NCI-H345 treated with DMSO at 0.1 percent for 48 hours (cell line): ENCODE measurements around the gene SDHB.

Experiments
- DNase-seq: peaks from one replicate; lab custom pipeline; 2025; ENCODE audit not compliant: unreplicated experiment; lab: John Stamatoyannopoulos, UW

Gene SDHB

DNA sequence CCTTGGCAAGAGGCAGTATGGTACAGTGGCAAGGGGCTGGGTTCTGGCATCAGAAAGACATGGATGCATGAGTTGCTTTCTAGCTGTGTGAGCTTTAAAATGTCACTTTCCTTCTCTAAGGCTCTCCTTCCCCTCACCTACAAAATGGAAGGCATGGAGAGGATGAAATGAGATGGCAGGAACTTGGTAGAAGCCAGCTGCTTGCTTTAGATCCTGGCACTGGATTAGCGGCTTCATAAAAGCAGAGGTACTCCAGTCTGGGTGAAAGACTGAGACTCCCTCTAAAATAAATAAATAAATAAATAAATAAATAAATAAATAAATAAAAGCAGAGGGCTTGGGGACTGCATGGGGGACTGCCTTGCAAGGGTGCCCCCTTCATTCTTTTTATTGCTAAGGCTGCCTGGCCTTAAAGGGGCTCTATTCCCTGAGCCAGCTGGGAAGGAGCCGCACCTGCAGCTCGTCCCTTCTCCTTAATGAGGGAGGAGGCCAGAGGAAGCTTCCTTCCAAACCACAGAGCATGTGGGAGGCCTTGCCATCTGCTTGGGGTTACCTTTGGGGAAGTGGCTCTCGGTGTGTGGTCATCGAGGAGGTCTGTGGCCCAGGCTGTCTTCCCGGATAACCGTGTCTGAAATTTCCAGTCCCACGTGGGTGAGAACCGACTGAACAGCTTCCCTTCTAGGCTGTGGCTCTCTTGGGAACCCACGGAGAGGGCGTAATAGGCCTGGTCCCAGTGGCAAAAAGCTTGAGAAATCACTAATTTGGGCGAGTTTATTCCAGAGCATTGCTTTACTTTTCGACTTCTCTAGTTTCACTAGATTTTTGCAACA, 40.1 kb downstream of the SDHB start:
- no peak for DNase-seq

DNA sequence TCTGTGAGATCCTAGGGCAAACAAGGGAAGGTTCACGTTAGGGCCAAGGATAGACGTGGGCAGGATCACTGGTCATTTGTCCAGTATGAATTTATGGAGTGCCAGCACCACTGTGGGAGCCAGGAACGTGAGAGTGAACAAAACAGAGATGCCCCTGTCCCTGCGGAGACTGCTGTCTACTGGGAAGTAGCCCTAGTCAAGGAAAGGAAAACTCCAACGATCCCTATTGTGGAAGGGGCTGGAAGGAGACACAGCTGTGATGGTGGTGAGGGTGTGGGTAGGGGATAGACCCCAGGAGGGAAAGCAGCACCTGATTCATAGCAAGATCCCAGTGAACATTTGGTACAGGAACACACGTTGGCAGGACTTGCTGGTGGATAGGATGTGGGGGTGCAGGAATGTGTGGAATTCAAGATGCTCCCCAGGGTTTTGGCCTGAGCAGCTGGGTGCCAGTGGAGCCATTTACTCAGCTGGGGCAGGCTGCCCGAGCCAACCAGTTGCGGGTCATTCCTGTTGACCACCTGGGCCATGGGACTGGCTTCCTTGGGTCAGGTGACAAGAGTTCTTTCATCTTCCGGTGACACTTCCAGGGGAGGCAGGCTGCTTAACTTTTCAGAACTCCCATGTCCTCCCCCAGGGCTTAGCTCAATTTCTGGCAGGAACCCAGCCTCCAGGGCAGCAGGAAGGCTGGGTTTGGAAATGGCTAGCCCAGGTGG, 40.9 kb downstream of the SDHB start:
- no peak for DNase-seq

DNA sequence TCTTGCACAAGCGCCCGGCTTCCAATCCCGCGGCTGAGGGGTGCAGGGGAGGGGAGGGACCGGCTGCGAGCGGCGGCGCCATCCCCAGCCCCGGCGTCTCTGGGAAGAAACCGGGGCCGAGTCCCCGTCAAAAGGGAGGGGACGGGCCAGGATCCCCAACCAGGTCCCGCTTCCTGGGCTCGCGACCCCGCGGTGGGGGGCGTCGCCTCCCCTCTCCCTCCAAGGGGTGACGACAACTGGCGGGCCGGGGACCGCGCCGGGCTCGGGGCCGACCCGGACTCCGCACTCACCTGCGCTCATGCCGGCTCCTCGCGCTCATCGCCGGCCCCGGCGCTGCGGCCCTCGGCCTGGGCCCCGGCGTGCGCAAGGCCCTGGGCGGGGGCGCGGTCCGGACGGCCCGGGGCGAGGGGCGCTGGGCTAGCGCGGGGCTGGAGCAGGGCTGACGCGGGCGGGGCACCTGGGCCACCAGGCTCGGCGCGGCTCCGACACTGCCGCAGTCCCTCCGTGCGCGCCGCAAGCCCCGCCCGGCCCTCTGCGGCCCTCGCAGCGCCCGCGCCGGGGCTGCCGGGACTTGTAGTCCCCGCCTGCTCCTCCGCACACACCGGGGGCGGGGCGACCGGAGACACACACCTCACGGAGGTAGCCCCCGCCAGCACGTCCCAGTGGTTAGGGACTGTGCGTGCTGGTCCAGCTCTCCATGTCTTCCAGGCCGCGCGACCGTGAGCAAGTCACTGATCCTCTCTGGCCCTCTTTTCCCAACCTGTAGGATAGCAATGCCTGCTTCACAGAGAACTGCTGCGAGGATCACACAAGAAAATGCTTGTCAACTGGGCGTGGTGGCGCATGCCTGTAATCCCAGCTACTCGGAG, 42.2 kb downstream of the SDHB start, which contains the start of gene ATP13A2:
ATP13A2 (minus strand) TSS at position 490 of the 869 bp plus-strand sequence; CDS start at position 300, 190 bp downstream.
- DNase-seq: peak; percentile 80

DNA sequence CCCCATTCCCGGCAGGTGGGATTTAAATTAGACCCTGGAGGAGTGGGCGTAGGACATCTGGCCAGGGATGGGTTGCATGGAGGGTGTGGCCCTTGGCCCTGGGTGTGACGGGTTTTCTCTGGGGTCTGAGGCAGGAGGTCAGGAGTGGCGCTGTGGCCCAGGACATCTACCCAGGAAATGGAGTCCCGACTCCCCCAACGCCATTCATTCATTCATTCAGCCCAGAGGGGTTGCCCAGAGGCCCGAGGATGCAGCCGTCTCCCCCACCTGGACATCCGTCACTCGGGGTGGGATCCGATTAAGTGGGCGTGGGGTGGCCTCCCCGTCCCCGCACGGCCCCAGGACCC, 42.8 kb downstream of the SDHB start:
- DNase-seq: no peak

DNA sequence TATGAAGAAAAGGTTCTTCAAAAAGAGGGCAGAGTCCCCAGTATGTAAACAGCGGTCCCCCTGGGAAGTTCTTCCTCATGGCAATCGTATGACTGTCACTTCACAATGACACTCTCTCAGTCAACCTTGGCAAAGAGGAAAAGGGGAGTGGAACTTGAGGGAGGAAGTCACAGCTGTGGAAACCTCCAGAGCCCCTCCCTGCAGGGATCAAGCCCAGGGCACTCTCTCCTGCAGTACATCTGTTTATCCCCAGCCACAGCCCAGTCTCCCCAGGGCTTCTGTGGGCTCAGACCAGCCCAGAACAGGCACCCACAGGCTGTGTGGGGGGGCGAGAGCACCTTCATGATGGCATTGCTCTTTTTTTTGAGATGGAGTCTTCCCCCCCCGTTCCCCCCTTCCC, 44.1 kb downstream of the SDHB start:
- DNase-seq: no peak

DNA sequence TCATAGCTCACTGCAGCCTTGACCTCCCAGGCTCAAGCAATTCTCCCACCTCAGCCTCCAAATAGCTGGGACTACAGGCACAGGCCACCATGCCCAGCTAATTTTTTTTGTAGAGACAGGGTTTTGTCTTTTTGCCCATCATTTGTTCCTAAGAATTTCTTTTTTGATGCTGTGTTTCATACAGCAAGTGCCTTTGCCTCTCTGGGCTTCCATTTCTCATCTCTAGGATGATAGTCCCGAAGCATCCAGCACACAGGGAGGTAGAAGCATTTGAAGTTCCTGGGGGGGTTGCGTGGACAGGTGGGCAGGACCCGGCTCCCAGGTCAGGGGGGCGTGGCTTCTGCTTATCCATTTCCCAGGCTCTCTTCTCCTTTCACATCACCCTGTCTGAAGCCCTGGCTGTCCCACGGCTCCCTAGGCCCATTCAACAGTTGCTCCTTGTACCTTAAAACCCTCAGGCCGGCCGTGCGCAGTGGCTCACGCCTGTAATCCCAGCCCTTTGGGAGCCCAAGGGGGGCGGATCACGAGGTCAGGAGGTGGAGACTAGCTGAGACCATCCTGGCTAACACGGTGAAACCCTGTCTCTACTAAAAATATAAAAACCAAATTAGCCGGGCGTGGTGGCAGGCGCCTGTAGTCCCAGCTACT, 45.5 kb downstream of the SDHB start:
- no peak for DNase-seq

DNA sequence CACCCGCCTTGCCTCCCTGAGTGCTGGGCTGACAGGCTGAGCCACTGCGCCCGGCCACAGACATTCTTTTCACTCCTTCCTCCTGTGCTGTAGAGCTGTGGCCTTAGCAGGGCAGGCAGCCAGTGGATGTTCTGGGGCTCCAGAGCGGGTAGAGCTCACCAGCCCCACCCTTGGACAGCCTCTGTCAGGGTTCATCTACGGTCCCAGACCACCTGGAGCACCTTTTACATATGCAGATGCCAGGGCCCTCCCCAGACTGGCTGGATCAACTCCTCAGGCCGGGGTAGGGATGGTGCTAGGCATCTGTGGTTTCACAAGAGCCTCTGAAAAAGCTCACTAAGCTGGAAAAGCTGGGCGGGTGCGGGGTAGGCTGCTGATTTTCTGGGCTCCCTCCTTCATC, 46.7 kb downstream of the SDHB start:
- no peak for DNase-seq

DNA sequence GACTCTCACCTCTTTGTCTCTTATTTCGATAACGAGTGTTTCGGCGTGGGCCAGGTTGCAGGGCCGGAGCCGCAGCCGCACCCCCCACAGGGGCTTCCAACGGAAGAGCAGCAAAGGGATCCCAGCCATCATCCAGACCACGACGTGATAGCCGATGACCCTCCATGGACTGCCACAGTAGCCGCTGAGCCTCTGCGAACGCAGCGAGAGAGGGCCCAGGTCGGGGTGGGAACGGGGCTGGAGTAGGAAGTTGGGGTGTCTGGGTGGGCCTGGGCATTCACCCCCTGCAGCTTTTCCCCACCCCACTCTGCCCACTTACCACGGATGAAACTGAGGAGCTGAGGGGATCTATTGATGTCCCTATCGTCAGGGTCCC, 48.5 kb downstream of the SDHB start:
- DNase-seq: no peak

DNA sequence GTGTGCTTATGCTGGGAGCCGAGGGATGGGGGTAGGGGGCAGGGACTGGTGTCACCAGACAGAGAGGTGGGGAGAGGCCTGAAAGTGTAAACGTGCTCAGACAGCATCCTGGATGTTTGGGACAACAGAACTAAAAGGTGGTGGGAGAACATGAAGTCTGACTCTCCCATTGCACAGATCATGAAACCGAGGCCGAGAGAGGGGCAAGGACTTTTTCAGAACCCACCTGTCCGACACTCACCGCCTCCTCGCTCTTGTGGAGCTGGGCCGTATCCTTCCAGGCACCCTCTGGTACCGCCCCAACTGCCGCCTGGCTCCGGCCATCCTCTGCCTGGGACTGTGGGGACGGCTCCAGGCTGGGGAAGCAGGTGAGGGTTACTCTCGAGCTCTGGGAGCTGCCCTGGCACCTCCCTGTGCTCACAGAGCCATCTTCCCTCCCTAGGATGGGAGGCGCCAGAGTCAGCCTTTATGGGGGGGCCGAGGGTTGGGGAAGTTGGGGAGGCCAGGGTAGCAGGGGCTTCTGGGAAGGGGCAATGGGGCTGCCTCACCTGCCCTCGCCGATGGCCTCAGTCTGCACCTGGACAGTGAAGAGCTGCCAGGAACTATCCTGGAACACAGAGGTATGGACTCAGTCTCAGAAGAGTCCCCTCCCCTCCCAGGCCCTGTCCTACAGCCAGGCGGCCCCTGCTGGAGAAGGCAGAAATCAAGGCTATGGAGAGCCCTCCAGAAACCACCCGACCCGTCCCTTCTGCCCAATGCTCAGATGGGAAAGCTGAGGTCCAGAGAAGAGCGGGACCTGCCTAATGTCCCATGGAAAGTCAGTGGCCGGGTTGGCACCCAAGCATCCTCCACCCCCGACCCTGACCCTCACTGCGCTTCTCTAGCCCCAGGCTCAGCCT, 49.1 kb downstream of the SDHB start:
- DNase-seq: no peak

DNA sequence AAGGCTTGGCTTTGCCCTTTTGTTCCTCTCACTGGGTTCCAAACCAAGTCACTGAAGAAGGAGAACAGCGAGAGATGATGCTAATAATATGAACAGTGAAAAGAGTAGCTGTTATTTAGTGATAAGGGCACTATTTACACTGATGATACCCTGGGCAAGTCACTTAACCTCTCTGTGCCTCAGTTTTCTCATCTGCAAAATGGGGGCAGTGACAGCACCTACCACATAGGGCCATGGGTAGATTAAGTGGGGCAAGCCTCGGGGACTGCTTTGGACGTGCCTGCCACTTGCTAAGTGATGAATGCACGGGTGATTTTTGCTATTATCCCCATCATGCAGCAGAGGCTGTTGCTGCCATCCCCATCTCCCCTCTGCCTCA, 51.3 kb downstream of the SDHB start:
- DNase-seq: no peak

DNA sequence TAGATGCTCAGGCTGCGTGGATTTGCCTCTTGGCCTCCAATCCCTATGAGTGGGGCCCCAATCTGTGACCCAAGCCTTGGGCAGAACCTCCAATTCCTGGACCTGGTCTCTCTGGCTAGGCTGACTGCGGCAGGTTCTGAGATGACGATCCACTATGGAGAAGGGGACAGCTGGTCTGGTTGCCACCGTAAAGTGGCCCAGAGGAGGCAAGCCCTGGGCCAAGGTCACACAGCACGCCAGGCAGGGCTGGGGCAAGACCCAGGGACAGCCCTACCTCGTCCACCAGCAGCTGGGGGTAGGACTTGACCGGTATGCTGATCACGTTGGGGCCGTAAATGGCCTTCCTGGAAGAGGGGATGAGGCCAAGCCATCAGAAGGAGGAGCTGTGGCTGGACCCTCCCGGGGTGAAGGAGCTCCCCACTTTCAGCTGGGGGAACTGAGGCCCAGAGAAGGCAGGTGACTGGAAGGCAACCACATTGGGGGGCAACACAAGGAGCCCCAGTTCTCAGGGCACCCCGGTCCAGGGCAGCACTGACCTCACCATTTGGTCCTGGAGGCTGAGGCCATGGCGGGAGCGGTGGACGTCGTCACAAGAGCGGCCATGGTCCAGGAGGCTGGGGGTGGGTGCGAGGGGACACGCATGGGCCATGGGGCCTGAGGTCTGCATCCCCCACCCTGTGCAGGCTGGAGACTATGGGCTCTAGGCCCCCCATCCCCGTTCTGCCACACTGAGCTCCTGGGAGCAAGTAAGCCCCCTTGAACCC, 51.9 kb downstream of the SDHB start:
- no peak for DNase-seq

DNA sequence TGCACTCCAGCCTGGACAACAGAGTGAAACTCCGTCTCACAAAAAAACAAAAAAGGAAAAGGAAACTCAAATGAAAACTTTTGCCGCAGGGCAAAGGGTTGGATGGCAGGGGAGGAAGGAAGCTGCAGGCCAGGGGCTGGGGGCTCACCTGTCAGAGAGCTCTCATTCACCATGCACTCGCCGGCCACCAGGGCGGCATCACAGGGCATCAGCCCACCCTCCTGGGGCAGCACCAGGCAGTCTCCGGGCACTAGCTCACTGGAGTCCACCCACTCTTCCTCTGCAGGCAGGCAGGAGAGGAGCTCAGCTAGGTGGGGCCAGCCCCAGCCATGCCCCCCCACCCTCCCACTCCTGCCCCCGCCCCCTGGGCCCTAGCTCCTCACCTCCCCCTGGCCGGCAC, 54.0 kb downstream of the SDHB start:
- no peak for DNase-seq

DNA sequence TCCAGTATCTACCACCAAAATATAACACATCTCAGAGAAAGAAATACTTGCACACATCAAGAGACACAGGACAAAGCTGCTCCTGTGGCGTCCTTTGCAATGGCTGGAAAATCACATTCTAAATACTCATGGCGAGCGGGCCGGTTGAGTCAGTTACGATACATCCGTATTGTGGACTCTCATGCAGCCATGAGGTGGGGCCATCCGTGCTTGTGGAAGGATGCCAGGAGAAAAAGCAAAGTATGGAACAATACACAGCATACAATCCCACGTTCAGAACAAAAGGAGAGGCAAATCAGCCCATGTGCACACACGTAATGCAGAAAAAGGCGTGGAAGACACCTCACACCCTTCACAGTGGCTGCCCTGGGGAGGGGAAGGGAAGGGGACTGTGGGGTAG, 55.2 kb downstream of the SDHB start:
- no peak for DNase-seq

DNA sequence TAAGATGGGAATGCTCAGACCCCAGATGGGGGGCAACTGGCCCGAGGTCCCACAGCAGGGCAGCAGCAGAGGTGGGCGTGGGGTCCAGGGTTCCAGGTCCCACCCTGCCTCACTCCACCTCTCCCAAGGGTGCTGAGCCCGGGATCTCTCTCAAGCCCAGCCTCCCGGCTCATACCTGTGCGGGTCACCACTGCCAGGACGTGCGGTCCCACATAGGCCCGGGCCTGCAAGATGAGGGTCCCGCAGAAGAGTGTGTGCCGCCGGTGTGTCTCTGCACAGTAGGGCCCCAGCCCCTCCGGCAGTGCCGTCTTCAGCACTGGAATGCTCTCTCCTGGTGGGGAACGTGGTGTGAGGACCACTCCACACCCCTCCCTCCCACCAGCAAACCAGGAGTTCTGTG, 57.0 kb downstream of the SDHB start:
- DNase-seq: no peak

DNA sequence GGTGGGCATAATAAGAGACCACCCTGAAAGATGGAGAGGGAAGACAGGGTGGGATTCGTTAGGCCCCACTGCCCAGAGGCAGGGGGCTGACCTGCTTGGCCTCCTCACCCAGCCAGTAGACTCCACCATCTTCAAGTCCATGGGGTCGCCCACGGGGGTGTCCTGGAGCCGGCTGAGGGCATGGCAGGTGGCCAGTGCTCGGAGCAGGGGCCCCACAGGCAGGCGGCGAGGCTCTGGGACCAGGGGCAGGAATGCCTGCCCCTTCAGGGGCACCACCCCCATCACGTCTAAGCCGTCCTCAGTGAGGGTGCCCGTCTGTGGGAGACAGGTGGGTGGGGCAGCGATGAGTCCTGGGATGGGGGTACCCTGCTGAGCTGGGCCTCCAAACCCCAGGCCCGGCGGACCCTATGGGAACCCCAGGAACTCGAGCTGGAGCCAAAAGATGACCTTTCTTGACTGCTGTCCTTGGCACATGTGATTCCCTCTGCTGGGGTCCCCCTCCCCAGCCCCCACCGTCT, 60.3 kb downstream of the SDHB start:
- no peak for DNase-seq

DNA sequence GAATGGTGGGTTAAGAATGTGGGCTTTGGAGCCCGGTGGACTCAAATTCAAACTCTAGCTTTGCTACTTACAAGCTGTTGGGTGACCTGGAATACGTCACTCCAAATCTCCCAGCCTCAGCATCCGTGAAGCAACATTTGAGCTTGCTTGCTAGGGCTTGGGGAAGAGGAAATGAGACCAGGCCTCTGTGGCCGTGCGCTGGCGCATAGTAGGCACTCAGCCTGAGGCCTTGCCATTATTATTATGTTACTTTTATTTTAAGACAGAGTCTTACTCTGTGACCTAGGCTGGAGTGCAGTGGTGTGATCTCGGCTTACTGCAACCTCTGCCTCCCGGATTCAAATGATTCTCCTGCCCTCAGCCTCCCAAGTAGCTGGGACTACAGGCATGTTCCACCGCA, 61.2 kb downstream of the SDHB start:
- no peak for DNase-seq

DNA sequence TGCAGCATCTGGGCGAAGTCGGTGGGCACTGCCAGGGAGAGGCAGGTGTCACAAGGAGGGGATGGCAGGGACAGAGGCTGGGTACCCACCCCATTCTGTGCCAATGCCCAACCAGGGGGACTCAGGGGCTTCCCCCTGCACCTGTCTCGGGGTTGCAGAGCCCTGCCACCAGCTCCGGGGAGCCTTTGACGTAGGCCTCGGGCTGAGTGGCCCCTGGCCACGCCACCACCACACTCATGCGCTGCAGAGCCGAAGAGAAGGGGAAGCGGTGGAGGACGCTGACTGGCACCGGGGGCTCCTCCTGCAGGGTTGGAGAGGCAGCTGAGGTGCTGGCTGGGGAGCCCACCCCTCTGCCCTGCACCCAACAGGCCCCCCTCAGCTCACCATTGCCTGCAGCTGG, 61.7 kb downstream of the SDHB start:
- DNase-seq: no peak

DNA sequence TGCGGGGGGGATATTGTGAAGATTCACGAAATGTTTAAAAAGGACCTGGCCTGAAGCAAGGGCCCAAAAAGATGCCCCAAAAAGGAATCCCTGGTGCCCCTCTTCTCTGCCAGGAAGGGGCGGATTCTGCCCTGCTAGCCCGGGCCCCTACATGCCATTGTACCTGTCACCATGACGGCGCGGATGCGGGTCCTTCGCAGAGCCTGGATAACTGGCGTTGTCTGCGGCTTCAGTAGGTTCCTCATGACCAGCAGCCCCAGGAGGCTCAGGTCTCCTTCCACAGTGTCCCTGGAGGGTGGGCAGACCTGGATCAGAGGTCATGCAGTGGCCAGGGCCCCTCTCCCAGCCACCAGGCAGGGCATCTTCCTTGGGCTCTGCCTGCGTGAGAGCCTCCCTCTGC, 62.3 kb downstream of the SDHB start:
- no peak for DNase-seq

DNA sequence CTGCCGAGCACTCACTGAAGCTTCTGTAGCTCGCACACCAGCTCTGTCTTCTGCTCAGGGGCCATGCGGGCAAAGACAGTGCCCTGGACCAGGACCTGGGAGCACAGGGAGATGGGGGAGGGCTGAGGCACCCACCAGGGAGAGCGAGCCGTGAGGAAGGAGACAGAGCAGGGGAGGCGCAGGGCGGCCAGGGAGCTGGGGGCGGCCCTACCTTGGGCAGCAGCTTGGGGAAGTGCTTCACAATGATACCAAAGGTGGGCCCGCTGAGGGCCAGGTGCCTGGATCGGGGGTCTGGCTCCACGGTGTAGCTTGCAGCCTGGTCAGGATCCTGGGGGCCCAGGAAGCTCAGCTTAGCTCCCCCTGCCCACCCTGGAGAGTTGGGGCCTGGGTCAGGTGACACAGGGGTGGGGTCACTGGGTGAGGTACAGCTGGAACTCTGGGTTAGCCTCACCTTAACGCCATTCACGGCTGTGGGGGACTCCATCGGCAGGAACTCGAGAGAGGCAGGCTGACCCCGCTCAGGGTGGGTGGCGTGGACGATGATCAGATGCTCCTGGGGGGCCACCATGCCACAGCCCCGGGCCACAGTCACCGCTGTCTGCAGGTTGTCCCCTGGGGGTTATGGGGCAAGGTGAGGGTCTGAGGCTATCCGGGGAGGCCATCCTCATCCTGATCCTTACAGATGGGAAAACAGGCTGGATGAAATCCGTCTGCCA, 64.0 kb downstream of the SDHB start:
- no peak for DNase-seq
